Inflammatory macrophage treated with lipopolysaccharide for 4 hours (primary cell): Measurements from ENCODE around the gene DNAJC1.
"Not testable (repeated sequence)": the region's sequence is repeated elsewhere in the genome, so short reads cannot be mapped to it uniquely, and the experiment has no call there.

Experiments
- DNase-seq: peaks from one replicate; pipeline ENCODE4 v3.0.0-alpha.2; 2020

DNAJC1 gene, protein sequence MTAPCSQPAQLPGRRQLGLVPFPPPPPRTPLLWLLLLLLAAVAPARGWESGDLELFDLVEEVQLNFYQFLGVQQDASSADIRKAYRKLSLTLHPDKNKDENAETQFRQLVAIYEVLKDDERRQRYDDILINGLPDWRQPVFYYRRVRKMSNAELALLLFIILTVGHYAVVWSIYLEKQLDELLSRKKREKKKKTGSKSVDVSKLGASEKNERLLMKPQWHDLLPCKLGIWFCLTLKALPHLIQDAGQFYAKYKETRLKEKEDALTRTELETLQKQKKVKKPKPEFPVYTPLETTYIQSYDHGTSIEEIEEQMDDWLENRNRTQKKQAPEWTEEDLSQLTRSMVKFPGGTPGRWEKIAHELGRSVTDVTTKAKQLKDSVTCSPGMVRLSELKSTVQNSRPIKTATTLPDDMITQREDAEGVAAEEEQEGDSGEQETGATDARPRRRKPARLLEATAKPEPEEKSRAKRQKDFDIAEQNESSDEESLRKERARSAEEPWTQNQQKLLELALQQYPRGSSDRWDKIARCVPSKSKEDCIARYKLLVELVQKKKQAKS

DNA sequence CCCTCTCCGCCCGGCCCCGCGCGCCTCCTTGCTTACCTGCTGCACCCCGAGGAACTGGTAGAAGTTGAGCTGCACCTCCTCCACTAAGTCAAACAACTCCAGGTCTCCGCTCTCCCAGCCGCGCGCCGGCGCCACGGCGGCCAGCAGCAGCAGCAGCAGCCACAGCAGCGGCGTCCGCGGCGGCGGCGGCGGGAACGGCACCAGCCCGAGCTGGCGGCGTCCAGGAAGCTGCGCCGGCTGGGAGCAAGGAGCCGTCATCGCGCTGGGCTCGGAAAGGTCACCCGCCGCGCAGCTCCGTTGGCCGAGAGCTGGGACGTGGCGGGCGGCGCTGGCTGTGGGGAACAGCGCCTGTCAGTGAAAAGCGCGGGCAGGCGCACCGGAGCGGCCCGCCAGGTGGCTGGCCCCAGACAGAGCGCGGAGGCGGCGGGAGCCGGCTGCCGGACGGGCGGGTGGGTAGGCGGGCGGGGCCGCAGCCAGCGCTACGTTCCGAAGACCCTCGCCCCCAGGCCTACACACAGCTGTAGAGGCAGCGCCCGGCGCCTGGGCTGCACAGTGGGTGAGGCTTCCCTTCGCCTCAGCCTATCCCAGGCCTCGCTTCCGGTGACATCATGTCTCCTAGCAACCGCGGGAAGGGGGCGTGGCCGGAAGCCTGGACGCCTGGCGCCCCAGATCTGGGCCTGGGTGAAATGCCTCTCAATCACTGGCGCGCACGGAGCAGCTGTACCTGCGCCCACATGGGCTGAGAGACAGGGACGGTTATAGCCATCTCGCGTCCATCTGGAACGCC lies at the start of gene DNAJC1:
Gene DNAJC1 (minus strand): TSS at position 554 of the 787 bp plus-strand sequence. CDS start 296 bp downstream, at position 258.
- peak; percentile 94 for DNase-seq

DNA sequence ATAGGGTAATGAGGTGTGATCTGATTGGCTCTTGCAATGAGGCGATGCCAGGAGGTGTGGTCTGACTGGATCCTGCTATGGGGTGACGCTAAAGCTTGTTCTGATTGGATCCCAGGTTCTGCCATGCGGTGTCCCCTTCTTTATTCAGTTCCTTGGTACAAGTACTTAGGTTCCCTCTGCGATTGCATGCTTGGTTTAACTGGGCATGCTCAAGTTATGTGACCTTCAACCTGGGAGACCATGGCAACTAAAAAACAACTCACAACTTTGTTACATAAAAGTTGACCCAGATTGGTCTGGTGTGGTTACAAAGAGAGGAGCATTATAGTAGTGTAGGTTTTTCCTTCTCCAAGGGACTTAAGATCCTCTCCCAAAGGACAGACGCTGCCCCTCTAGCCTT lies 49.5 kb upstream of the DNAJC1 start:
- DNase-seq = no peak

DNA sequence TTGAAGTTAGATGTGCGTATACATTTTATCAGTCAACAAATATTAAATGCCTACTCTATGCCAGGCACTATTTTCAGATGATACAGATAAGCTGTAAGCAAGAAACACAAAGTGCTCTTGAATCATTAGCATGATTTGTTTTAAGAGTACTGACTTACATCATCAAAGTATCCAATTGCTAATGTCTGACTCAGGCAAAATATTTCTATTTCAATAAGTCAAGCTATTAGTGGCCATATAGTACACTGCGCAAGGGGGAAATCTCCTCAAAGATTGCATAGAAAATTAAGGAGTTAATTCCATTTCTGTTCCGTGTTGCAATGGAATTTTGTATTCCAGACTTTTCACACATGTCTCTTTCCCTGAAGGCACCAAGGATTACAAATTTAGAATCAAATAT lies 46.1 kb upstream of the DNAJC1 start:
- DNase-seq = no peak

DNA sequence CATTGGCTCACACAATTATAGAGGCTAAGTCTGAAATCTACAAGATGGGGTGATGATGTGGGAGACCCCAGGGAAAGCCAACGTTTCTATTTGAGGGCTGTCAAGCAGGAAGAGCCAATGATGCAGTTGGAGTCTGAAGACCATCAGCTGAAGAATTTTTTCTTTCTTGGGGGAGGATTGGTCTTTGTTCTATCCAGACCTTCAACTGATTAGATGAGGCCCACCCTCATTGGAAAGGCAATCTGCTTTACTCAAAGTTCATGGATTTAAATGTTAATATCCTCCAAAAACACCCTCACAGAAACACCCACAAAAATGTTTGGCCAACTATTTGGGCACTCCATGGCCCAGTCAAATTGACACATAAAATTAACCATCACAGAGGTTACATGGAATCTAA lies 44.3 kb upstream of the DNAJC1 start:
- no peak for DNase-seq

DNA sequence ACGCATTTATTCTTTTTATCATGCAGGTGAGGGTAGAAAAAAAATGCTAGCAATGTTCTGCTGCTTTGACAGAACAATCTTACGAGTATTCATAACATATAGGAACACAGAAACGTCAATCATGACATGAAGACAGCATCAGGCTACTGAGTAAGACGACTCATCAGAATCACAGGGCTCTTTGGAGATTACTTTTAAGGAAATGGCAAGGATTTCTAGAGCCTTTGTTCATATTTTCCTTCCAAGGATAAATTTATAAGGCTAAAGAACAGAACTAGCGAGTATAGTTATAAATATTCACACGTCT lies 39.8 kb upstream of the DNAJC1 start:
- no peak for DNase-seq

DNA sequence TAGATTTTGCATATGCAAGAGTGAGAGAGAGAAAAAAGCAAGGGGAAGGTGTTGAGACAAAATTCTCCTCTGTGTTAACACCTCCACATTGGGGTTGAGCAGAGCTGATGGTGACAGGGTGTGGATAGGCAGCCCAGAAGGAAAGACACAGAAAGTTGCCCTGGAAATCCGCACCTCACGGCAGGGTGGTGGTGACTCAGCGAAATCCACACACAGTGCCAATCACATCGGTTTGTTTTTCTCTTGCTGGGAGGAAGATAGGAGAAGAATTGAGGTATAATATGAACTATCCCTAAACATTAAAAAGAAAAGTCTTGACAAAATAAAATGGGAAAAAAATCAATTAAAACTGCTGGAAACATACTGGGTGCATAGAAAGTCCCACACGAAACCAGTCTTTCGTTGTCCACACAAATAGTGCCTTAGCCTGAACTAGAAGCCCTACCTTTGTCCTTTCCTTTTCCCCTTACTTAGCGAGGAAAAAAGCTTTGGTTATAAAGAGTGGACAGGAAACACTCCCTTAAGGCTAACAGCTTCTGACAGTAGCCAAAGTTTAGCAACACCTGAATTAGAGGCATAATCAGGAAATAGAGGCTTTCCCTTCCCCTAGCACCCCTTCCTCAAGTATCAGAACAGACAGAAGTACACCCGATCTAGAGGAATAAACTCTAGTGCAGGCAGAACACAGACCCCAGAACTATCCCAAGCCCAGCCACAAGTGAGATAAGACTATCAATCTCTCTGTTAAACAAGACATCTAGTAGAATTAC lies 39.2 kb upstream of the DNAJC1 start:
- no peak for DNase-seq

DNA sequence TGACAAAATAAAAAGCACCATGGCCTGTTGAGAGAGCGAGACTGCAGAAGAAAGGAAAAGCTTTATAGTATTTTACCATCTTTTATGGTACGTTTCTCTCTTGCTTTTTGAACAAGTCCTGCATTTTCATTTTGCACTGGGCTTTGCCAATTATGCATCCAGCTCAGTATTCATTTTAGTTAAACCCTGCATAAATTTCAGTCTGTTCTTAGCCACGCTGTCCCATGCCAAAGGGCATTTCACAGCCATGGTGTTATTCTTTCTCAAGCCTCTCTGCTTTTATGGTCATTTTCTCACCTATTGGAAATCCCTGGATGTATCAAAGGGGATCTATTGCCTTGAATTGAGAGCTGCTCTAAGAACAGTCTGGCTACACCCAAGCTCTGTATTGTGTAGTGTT lies 30.8 kb upstream of the DNAJC1 start:
- no peak for DNase-seq

DNA sequence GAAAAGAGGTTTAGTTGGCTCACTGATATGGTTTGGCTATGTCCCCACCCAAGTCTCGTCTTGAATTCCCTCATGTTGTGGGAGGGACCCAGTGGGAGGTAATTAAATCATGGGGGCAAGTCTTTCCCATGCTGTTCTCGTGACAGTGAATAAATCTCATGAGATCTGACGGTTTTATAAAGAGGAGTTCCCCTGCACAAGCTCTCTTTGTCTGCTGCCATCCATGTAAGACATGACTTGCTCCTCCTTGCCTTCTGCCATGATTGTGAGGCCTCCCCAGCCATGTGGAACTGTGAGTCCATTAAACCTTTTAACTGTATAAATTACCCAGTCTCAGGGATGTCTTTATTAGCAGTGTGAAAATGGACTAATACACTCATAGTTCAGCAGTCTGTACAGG lies 28.7 kb upstream of the DNAJC1 start:
- not testable (repeated sequence) for DNase-seq

DNA sequence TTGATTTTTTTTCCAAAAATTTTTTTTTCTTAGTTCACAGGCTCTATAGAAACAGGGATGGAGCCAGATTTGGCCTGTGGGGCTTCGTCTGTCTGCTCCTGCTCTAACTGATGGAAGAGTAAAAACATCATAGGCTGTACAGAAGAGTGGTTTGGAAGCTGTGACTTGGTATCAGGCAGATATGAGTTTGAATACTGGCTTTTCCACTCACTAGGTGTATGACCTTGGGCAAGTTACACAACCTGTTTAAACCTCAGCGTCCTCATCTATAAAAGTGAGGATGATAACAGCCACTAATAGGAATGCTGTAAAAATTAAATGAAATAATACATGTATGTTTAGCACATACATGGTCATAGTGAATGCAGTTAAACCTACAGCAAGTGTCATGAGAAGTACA lies 26.9 kb upstream of the DNAJC1 start:
- DNase-seq = no peak

DNA sequence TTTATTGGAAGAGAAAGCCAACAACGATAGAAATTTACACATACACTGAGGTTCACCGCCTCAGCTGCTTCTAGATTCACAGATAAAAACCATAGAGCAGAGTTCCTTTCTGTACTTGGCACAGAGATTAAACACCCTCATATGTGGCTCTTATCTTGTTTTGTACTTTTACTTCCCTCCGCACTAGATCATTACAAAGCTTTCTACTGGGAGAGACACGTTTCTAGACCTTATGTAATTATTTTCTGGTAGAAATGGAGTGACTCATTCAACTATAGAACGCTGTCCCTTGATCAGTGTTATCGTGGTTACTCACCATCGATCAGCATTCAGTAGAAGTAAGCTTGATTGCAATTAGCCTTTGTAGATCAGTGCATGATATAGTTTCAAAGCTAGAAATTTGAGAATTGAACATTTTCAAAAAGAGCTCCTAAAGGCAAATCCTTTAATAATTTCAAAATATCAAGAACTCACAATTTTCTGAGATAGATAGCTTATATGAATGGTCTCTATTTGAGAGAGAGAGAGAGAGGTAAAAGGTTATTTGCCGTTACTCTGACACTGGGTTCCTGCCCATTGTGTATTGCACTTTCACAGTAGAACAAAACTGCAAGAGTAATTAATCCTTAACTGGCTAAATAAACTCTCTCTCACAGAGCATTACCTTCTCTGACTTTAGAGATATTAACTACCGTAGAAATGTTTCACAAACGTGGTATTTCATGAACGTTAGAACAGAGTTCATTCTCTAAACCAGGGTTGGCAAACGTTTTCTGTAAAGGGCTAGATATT lies 26.1 kb upstream of the DNAJC1 start:
- no peak for DNase-seq

DNA sequence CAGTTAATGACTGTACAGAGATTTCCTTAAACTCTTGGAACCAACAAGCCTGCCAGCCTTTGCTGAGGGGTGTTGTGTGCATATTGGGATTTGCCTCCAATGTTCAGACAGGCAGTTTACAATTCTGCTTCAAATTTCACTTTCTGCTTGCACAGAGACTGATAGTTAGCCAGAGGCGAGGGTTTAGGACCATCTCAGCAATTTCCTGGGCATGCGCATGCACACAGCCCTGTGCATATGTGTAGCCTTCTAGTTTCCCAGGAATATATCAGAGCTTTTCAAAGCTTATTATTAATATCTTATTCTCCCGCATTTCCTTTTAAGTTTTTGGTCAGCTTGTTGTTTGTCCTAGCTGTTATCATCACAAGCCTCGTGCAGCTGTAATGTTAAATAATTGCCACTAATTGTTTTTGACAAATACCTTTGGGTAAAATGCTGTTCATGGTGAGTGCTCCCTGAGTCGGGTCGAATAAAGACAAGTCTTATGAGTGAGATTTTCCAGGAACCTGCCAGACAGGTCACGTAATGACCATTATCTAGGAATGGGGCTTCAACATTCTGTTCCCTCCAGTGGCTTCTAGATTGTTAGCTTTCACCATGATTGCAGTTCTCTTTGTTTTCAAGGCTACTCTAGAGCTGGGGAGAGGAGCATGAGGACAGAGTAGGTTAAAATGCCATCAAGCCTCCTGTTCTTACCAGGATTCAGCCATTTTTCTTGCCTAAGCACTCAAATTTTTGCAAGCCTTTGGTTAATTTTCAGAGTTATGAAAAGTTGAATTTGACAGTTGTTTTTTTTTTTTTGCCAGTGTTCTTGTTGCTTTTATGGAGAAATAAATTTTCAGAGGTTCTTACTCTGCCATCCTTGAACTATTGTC lies 24.1 kb upstream of the DNAJC1 start:
- no peak for DNase-seq

DNA sequence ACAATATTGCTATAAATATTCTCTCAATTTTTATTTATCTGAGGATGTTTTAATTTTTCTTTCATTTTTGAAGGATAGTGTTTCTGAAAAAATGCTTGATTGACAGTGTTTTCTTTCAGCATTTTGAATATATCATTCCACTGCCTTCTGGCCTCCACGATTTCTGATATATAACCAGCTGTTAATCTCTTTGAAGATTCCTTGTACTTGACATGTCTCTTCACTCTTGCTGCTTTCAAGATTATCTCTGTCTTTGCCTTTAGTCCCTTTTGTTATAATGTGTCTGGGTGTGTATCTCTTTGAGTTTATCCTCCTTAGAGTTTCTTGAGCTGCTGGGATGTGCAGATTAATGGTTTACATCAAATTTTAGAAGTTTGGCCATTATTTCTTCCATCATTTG lies 22.8 kb upstream of the DNAJC1 start:
- no peak for DNase-seq

DNA sequence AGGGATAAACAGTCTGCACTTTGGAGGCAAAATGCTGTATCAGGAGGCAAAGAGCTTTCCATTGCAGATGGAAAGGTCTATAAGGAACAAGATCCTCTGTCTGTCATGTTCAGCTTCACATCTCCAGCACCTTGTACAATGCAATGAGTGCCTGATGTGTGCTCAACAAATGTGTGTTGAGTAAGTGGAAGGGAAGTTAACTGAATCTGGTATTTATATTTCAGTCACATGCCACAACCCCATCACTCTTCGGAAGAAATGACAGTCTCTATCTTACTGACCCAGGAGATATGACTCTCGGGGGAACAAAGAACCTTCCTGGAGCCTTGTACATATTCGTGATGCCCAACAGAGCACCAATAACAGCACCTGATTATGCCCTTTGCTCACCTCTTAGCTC lies 20.0 kb upstream of the DNAJC1 start:
- DNase-seq = no peak

DNA sequence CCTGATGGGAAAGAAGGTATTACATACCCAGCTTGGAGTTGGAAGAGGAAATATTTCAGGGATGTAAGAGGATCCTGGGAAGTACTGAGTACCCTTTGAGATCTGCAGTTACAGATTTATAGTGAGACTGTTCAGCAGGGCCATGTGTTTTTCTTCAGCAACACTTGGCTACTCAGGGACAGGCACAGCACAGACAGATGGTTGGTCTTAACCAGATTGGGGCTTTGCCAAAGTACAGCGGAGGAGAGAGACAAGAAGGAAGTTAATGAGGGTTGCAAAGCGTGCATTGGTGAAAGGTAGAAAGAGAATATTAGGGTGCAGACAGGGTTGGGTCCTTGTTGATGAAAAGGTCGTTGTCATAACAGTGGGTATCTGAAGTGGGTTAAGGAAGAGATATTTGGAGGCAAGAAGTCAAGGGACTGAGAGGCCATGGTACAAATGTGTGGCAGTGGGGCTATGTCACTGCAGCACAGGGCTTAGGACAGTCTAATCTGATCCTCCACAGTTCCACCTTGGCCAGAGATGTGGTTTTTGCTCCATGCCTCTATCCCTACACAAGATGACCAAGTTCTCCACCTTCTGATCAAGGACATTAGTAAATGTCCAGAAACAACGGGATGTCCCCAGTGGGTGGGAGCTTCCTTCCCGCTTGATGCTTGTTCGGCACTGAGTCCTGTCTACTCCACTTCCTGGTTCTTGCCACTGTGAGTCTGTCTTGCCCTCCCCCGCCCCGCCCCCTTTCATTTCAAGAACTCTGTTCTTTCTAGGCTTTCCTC lies 18.9 kb upstream of the DNAJC1 start:
- peak; percentile 49 for DNase-seq

DNA sequence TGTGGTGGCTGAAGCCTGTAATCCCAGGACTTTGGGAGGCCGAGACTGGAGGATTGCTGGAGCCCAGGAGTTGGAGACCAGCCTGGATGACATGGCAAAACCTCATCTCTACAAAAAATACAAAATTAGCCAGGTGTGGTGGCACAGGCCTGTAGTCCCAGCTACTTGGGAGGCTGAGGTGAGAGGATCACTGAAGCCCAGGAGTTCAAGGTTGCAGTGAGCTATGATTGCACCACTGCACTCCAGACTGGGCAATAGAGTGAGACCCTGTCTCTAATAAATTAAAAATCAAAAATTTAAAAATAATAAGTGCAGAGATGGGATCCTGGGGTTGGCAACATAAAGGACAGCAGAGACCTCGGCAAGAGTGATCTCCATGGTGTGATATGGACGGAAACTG lies 17.6 kb upstream of the DNAJC1 start:
- not testable (repeated sequence) for DNase-seq

DNA sequence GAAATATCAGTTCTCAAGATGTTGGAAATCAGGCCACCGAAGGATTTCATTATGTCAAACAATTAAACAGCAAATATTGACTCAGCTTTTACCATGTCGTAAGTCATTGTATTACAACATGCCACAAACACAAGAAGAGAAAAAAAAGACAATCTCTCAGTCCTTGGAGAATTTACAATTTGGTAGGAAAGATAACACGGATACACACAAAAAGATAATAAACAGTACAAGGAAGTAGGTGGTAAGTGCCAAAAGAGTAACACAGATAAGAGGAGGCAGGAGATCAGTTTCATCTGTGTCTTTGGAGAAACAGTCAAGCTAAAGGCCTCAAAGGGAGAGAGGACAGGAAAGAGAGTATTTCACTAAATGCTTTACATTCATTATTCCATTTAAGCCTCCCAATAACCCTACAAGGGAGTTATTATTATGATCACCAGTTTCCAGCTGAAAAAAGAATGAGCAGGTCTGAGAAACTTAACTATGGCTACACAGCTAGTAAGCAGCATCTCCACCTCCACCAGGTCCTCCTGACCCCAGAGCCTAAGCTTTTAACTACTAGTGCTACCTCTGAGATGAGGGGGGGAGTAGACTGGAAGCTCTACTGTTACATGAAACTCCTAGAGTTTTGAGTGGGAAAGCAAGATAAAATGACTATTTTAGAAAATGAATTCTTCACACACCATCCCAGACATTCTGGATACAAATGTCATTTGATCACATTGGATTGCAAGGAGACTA lies 13.9 kb upstream of the DNAJC1 start:
- peak; percentile 13 for DNase-seq

DNA sequence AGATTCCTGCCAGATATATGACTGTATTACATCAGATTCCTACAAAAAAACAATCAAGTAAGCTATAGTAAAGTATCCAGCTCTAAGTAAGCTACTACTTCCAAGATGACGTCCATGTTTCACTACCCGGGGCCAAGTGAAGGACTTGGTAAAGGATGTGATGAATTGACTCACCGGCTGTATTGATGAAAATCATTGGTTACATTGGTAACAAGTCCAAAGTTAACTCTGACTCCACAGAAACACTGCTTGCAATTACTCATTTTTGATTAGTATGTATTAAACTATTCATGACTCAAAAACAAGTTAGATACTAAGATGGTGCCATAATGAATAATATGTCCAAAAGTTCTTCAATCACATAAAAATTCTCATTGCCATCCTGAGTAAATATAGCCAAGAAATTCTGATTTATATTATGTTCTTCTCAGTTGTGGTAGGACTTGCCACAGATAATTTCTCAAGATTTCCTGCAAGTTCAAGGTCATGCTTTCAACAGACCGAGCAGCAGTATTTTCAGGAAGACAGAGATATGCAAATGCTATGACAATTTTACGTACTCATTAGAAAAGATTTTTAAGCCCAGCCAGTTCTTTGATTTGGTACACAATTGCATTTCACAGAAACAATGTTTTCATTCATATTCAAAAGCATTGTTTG lies 12.6 kb upstream of the DNAJC1 start:
- DNase-seq = peak; percentile 9

DNA sequence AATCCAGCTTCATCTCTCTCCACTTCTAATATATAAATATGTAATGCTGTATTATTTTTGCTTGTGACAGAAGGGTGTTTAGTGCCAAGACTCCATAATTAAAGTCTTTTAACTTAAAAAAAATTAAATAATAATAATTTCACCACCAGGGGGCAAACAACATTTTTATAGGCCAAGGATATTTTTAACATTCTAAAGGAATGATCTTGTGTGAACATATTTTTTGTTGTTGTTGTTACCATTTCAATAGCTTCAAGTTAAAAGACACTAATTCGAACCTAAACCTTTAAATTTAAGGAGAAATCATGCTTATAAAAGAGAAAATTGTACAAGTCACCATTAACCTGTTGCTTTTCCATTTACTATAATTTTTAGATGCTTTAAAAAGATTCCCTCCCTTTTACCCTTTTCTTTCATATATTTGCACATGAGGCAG lies 7.5 kb upstream of the DNAJC1 start:
- DNase-seq = peak; percentile 52

DNA sequence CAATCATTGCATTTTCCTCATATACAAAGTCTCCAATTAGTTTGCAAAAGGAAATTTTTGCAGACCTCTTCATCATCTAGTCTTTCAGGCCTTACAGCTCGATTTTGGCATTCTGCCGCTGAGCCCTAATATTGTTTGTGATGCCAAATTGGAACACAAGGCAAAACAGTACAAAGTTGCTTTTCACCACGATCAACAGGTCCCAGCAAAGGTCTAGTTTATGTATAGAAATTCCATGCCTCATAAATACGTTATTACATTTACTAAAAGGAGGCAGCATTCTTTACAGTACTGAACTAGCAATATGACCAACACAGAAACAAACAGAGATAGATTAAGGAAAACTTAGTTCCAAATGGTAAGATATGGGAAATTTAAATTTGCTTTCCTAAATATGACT lies 7.0 kb upstream of the DNAJC1 start:
- no peak for DNase-seq
